Stimulated activated CD8-positive, alpha-beta memory T cell treated with anti-CD3 and anti-CD28 coated beads, Interleukin-4, amount 100 ng/mL, for 4 hours (primary cell): Measurements from ENCODE around the gene APCS.

Experiments used
- DNase-seq, 2 donors: peaks; one replicate each; pipeline ENCODE4 v3.0.0-alpha.2; 2020; ENCODE audit warnings: low read depth in 2 of 2, low spot score in 1 of 2

The APCS gene, protein sequence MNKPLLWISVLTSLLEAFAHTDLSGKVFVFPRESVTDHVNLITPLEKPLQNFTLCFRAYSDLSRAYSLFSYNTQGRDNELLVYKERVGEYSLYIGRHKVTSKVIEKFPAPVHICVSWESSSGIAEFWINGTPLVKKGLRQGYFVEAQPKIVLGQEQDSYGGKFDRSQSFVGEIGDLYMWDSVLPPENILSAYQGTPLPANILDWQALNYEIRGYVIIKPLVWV

DNA sequence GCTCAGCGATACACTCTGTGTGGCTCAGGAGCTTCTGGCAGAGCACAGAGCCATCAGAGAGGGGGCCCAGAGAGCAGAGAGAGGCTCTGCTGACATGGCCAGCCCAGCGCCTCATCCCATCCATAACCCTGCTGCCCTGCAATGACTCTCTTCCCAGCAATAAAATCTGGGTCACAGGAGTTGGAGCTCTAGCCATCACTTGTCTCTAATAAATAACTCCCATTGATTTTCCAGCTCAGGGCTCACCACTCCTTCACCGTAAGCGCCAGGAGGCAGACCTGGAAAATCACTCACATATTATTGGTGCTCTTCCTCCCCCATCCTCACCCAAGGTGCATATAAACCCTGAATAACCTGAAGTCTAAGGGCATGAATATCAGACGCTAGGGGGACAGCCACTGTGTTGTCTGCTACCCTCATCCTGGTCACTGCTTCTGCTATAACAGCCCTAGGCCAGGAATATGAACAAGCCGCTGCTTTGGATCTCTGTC is at the start of gene APCS:
Gene APCS (plus strand): TSS at position 366 of the 491 bp plus-strand sequence. CDS start 96 bp downstream, at position 462.
- no peak for DNase-seq

DNA sequence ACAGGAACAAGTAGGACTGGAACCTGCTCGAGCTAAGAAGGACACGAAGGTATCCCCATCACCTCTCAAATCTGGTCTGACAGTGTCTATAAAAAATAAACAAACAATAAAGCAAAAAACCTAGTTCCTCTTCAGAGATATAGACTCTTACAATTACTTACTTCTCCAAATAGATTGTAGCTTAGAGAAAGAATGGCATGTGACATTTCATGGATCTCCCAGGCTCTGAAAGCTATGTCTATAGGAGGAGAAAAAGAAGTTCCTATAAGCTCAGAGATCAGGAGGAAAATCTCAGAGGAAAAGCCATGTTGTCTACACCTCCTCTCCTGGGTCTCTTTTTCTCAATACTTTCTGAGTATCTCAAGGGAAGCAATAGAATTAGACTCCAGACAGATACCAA is 39.5 kb upstream of the APCS start:
- DNase-seq = no peak

DNA sequence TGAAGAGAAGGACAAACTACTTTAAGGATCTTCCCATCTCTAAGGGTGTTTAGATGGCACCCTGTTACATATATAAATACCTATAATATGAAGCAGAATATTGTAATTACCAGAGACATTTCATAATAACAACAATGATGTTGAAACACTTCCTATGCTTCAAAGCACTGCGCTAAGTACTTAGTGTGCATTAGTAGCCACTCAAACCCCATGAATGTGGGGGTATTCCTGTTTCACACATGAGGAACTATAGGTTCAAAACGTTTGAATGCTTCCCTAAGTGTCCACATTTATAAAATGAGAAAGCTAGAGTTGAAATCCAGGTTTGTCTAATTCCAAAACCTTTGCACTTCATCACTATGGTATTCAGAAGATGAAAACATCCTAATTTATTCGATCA is 33.4 kb upstream of the APCS start:
- no peak for DNase-seq

DNA sequence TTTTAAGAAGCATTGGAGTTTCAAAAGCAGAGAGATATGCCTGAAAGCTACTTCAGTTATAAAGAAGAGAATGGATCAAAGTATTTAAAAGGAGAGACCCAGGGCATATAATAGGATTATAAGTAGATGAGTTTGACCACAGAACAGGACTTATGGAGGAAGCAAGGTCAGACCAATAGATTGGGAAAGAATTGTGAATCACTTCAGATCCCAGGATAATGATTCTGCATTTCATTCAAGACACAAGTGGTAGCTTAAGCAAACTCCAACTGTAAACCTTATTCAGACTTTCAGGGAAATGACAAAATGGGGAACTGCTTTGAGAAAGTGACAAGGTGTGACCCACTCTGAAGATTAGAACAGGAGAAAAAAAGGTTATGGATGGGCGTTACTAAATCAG is 32.9 kb upstream of the APCS start:
- DNase-seq = no peak

DNA sequence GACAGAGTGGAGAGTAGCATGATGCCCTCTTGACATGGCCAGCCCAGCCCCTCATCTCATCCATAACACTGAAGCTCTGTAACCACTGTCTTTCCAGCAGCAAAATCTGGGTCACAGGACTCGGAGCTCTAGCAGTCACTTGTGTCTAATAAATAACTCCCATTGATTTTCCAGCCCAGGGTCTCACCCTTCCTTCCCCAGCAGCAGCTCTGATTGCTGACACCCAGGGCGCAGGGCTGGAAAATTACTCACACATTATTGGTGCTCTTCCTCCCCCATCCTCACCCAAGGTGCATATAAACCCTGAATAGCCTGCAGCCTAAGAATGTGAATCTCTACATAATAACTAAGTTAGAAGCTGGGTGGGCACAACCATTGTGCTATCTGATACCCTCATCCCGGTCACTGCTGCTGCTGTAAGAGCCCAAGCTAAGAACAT is 30.7 kb upstream of the APCS start:
- DNase-seq = no peak

DNA sequence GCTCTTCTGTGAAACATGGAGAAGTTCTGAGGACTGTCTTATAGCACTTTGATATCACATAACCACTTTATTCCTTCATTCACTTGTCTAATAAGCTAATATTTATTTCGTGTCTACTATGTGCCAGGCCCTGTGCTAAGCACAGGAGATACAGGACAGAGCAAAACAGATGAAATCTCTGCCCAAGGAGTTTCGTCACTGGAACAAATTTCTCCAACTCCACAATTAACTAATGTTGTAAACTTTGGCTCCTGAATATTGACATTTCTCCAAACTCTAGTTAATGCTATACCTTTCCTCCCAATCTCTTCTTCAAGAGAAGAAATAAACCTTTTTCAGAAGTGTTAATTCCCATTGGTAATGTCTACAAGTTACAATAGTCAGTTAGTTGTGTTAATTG is 27.0 kb upstream of the APCS start:
- DNase-seq = no peak

DNA sequence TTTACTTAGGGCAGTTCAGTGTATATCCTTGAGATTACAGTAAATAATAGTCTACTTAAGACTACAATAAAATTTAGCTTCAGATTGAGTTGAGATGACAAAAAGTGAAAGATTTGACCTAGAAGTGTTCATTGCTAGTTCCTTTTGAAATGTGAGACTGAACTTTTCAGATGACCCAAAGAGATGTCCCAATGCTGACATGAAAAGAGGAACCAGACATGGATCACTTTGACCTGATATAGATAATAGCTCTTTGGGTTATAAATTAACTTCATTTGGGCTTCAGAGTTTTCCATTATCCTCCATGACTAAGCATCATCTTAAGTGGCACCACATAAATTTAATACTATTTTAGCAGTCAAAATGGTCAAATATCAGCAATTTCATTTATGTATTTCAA is 26.1 kb upstream of the APCS start:
- DNase-seq = no peak

DNA sequence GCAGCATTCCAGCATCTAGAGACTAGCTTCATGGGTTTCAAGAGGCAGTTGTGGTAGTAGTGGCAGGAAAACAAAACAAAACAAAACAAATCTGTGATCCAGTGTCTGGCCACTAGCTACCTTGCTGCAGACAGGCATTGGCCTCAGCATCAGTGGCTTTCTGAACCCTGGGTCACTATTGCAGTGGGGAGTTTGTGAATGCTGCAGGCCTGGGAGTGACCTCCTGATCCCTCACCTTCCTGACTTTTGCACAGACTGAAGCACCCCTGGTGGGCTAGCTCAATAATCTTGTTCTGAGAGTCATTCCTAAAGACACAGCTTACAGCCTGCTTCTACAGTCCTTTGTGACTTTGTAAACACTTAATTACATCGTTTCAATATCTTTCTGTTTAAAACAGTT is 24.9 kb upstream of the APCS start:
- no peak for DNase-seq

DNA sequence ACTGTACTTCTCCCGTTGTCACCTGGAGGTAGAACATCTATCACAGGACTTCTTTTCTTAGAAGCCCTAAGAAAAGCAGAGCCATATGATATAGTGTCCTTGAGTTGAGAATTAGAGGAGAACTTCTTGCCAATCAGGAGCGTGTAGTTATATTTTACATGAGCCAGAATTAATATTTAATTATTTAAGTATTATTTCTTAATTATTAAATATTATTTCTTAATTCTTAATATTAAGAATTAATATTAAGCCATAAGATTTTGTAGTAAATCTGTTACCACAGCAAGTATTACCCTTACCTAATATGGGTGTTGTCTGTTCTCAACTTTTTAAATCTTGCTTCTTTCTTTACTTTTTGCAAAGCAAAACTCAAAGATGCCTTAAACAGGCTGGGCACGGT is 10.2 kb upstream of the APCS start:
- DNase-seq = no peak

DNA sequence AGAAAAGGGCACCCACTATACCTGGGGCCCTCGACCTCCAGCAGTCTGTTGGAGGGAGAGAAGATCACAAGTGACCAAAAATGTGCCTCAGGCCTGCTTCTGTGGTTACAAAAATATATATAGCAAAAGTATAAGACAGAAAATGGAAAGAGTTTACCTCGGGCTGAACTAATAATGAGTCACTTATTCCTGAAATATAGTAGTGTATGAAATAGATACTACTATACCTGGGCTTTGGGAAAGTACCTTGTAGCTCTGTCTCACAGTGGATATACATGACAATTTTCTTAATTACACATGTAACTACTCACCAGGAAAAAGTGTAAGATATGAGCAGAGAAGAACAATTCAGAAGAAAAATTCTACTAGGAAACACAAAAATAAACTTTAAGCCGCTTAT is 7.3 kb upstream of the APCS start:
- DNase-seq = no peak

DNA sequence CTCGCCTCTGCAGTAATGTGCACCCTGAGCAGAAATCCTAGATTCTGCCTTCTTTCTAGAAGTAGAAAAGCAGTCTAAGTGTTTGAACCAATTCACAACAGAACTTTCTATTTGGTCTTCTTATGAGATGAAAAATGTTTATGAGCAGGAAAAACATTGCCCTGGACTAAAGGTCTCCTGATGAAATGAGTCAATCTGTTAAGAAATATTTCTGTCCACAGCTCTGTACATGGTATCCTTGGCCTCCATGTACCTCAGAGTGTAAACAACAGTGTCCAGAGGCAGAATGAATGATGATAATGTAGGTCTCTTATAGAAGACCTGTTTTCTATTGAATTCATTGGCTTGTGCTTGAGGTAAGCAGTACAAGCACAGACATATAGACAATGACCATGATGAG is 6.2 kb upstream of the APCS start:
- DNase-seq = no peak

DNA sequence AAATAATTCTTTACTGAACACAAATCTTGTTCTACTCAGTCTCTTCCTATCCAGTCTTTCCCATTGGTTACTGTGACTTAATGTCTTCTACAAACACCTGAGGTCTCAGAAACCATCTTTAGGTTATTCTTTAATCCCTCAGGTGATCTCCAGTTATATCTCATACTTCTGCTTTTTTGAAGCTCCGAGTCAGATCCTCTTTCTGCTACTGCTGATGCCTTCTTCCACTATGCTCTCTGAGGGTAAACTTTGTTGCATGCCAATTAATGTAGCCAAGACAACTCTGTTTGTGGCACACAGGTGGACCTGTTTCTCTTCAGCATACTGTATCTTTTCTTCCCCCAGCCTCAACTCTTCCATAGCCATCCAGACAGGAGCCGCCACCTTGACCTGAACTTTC is 3.1 kb upstream of the APCS start:
- no peak for DNase-seq

DNA sequence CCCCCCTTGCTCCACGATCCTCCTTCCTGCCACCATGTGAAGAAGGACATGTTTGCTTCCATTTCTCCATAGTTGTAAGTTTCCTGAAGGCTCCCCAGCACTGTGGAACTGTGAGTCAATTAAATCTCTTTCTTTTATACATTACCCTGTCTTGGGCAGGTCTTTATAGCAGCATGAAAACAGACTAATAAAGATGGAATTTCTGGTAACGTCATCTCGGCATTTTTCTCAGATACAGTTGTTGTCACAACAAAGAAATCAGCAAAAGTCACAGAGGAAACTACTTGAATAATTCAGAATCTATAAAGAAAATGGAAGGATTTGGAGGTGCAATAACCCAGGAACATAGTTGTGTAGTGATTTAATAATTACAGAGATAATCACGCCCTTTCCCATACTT is 4.4 kb downstream of the APCS start:
- no peak for DNase-seq

DNA sequence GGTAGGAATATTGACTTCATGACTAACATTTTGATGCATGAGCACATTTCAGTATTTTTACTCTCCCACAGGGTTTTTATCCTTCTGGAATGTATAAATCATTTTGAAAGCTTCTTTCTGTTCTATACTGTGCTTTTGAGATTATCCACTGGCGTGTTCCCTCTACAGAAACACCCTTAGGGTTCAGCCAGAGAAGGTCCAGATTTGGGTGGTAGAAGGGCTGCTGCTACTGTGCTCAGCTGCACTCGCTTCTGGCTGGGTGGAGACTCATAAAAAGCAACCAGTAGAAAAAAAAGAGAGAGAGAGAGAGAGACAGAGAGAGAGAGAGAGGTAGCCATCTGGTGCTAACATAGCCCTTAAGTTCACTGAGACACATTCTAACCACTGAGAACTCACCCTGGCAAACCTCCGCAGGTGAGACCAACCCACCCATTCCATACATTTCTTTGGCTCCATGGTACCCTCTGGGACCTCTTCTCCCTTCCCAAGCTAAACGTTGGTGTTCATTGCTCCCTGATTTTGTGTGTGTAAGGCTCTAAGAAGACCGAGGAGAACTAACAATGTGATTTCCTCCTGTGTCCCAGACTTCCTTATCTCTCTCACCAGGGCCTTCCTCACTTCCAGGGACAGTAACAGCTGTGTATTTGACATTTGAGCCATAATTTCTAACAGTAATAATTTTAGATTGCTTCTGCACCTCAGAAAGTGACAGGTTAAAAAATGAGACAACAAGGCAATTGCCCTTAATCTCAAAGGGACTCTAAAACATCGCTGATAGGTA is 7.2 kb downstream of the APCS start:
- no peak for DNase-seq

DNA sequence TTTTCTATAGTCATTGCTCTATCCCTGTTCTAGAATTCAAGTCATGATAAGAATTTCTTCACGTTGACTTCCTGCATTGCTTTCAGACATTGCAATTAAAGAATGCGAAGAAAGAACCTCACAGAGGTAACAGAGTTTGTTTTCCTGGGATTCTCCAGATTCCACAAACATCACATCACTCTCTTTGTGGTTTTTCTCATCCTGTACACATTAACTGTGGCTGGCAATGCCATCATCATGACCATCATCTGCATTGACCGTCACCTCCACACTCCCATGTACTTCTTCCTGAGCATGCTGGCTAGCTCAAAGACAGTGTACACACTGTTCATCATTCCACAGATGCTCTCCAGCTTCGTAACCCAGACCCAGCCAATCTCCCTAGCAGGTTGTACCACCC is 10.6 kb downstream of the APCS start:
- no peak for DNase-seq

DNA sequence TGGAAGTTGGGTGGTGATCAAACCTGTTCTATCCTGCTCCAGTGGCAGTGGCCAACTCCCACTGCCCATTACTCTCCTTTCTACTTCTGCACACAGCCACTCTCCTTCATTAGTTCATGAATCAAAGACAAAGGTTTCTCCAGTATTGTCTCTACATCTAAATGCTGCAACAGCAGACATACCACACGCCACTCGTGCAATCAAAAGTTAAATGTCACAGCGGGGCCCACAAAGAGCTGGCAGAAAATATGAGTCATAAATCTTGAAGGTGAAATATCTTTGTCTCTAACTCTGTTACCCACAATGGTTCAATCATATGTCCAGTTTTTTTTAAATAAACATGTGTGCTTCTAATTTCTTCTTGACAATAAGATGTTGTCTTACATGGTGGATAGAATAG is 13.3 kb downstream of the APCS start:
- DNase-seq = no peak

DNA sequence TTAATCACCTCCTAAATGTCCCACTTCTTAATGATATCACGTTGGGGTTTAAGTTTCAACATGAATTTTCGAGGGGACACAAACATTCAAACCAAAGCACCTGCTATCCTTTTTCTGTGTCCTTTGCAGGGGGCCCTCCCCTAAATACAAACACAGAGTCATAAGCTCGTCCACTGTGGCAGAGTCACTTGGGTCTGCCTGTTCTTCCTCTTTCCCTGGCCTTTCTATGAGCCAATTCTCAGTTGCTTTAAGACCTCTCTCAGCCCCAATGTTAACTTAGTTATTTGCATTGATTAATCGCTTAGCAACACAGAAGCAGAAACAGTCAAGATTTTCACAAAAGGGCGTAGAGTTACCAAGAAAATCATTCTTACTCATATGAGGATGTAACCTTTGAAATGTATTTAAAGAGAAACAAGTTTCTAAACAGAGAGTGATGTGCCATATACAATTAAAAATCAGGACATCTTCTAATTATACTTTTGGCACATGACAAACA is 14.9 kb downstream of the APCS start:
- no peak for DNase-seq

DNA sequence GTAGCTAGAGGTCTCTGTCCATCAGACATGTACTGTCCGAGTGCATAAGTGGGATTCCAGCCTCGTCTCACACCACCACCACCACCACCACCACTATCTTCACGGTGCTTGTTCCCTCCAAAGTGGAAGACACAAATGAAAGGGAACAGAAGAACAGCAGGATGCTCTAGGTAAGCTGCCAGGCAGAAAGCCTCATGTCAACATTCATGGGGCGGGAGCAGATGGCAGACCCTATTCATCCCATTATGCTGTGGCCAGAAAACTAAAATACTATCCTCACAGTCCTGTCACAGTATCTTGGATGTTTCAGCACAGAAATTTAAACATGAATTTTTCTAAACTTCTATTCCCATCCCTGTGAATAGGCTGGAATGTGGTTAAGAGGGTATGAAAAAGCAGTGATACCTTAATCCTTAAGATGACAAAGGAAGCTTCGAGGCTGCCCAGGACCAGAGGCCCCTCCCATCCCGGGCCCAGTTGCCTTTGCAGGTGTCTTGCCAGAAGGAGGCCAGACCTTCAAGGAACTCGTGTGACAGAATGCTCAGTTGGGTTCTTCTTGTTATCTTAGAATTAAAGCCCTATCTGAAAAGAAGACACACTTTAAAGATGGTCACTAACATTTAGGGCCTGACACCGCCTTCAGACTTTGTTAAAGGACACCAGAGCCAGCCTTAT is 24.7 kb downstream of the APCS start:
- no peak for DNase-seq

DNA sequence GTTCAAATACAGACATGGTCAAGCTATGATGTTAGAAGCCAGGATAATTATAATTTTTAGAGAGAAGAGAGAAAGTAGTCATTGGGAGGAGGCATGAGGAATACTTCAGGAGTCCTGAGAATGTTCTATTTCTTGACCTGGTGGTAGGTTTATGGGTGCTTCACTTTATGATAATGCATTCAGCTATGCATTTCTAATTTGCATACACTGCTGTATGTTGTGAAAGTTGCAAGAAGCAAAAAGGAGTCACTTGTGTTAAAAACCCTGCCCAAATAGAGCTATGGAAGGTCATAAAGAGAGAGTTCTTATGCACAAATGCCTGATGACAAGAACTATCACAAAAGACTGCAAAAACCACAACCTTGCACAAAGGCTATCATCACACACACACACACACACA is 45.3 kb downstream of the APCS start:
- DNase-seq = no peak
